Hematopoietic multipotent progenitor cell treated with erythropoietin and hydrocortisone succinate and interleukin-3 and kit ligand, for 15 days (in vitro differentiated cells): ENCODE data around the gene PEG3.

Experiments
- DNase-seq: peaks from one replicate; pipeline ENCODE4 v3.0.0-alpha.2; 2015; ENCODE audit warnings: low spot score

PEG3 gene

DNA sequence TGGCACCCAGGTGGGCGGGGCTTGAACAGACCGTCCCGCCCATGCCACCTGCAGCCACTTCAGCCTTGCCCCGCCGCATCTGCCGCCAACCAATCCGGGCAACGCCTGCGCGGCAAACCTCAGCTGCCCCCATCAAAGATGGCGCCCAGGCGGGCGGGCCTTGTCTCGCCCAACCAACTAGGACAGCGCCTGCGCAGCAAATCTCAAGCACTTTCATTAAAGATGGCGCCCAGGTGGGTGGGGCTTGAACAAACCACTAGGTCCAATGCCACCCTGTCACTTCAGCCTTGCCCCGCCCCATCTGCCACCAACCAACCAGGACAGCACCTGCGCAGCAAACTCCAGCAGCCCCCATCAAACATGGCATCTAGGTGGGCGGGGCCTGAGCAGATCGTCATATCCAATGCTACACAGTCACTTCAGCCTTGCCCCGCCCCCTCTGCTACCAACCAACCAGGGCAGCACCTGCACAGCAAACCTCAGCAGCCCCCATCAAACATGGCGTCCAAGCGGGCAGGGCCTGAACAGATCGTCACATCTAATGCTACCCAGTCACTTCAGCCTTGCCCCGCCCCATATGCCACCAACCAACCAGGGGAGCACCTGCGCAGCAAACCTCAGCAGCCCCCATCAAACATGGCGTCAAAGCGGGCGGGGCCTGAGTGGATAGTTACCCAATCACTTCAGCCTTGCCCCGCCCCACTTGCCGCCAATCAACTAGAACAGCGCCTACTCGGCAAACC lies 1.4 kb downstream of the PEG3 start:
- DNase-seq: no peak

GRCh38 chr19:56838024-56838908 lies 2.3 kb downstream of the PEG3 start:
- DNase-seq: no peak

GRCh38 chr19:56837492-56838023 lies 3.0 kb downstream of the PEG3 start:
- DNase-seq: no peak

DNA sequence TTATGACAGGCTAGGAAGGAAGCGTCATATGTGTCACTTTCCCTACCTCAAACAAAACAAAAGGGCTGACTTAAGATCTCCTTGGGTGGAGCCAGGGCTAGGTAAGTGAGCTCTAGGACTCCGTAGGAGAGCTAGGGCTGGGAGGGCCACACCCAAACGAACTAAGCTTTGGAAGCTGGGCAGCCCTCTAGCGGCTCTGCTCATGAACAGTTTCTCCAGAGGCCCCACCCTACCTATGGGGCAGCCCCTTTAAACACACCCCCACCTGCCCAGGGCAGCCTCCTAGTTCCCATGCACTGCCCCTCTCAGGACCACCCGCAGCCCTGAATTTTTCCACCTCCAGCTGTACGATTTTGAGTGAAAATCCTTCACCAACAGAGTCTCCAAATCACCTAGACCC lies 3.5 kb downstream of the PEG3 start:
- no peak for DNase-seq

DNA sequence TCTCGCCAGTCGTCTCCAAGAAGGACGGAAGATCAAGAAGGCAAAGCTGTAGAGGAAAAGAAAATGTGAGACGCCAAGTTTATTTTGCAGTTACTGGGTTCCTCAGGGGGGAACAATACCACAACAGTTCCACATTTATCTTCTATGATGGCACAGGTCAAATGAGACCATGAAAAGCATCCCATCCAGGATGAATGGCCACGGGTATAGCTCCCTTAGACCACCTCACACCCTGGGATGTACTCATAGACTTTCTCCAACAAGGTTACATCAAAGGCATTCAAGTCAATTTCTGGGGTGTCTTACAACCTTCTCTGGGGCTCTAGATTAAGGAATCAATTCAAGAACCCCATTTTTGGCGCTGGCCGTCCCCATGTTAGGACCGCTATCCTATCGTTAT lies 4.5 kb downstream of the PEG3 start:
- DNase-seq: no peak

DNA sequence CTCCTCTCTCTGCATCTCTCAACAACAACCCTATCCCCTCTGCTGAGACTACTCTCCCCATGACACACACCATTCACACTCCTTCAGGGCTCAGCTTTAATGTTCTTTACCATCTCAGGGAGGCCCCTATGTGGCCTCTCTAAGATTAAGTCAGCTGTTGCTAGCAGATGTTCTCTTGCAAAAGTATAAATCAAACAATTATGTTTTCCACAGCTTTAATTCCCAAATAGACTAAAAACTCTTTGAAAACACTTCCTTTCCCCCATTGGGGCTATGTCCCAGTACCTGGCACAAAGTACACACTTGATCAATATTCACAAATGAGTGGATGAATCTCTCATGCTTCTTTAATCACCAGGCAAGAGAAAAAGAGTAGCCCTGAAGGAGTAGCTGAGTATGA lies 5.1 kb downstream of the PEG3 start:
- DNase-seq: no peak

DNA sequence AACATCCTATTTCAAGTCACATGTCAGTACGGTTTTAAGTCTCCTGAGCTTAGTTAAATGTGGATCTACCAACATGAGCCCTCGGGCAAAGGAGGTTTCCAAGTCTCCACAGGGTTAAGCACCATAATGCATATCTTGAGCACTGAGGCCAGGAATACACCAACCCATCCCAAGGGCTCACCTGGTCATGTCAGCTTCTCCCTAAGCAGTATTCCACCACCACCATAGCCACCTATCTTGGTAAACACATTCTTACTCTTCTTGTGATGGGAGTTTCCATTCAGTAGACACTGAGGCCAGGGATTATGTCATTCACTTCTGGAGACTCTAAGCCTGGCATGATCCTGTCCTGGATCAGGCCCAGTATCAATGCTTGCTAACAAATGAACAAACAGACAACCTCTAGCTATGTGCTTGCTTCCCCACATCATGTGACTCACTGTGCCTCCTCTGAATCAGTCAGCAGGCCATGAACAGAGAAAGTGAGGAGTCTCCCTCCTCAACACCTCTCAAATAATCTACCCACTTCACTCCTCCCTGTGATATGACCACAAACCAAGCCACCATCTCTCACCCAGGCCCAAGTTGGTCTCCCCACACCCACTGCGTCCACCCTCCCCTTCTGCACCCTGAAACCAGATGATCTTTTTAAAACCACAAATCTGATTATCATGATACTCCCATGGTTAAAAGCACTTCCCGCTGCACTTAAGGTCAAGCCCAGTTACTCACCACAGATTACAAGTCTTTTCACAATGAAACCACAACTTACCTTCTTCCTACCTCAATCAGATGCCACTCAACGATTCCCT lies 5.8 kb downstream of the PEG3 start:
- DNase-seq: no peak

GRCh38 chr19:56832352-56832928 lies 8.1 kb downstream of the PEG3 start:
- DNase-seq: no peak

DNA sequence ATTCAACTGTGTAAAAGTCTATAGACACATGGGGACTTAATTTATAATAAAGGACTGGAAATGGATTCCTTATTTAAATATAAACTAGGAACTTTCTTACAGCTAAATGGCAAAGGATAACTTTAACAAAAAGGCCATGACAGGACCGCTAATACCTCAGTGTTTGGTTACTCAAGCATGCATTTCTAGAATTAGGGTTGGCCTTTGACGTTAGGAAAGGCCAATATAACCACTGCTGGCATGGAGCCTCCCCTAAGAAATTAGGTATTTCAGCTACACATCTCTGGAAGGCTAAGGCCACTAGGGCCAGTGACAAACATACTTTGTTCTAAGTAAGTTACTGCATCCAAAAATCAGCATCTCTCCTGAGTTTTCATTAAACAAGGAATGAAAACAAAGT lies 9.3 kb downstream of the PEG3 start:
- DNase-seq: no peak

DNA sequence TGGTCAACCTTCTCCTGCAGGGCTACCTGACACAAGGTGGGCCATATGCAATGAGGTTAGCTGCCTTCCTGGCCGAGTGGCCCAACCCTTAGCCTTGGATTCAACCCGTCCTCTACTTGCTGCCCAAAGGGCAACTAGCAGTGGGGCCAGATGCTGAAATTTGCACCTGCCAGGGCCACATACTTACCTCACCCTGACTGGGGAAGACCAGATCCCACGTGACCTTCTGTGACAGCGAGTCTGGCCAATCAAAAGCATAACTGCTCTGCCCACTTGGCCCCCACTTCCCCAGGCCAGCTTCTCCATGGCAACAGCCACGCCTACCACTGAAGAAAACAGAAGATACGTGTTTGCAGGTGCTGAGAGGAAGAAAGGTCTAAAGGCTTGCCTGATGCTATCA lies 10.9 kb downstream of the PEG3 start:
- DNase-seq: no peak

- no peak for DNase-seq
These were observed 12.8 kb downstream of the PEG3 start for GRCh38 chr19:56827708-56828107.

DNA sequence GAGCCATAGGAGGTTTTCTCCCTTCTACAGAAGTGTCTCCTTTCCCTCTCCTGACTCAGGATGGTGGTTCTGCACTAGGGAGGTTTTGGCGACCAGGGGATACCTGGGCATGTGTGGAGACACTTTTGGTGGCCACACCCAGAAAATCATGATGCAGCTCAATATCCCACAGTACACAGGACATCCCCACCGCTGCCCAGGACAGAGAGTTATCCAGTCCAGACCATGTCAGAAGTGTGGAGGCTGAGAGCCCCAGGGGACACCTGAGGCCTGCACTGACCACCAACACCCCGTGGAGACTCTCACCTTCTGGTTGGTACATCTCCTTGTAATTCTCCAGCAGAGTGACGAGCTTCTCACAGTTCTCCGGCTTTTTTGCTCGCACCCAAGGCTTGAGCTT lies 16.6 kb downstream of the PEG3 start:
- no peak for DNase-seq

GRCh38 chr19:56823417-56823816 lies 17.1 kb downstream of the PEG3 start:
- DNase-seq: no peak

- DNase-seq: no peak
These were observed 17.8 kb downstream of the PEG3 start for GRCh38 chr19:56822755-56823154.

- DNase-seq: no peak
These were observed 18.9 kb downstream of the PEG3 start for GRCh38 chr19:56821675-56822074.

DNA sequence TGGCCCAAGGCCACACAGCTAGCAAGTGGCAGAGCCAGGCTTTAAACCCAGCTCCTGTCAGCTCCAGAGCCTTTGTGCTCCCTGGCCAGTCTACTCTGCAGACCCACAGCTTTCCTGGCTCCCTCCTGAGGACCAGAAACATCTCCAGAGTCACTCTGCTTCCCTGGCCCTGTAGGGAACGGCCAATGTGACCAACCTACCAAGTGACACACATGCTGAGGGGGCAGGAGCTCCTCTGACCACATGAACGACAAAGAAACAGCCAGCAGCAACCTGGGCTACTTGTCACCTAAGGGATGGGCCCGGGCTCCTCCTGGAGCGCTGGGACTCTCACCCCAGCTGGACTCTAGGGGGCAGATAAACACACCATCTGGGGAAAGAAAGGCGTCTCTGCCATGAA lies 19.3 kb downstream of the PEG3 start:
- DNase-seq: no peak

DNA sequence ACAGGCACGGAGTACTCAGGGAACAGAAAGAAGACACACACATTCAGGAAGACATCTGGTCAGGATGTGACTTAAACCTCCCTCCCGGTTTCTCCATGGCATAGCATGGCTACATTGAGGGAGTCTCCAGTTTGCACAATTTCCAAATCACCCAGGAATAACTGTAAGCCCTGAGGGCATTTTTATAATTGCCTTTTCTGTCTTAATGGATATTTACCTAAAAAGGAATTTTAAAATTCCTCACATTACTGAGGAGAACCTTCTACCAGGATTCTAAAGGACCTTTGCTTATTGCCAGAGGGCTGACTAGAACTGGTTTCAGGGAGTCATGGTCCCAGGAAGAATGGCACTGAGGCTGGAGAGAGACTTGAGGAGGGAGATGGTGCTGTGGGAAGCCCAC lies 21.4 kb downstream of the PEG3 start:
- DNase-seq: no peak

GRCh38 chr19:56814656-56815055 lies 25.9 kb downstream of the PEG3 start:
- DNase-seq: no peak

DNA sequence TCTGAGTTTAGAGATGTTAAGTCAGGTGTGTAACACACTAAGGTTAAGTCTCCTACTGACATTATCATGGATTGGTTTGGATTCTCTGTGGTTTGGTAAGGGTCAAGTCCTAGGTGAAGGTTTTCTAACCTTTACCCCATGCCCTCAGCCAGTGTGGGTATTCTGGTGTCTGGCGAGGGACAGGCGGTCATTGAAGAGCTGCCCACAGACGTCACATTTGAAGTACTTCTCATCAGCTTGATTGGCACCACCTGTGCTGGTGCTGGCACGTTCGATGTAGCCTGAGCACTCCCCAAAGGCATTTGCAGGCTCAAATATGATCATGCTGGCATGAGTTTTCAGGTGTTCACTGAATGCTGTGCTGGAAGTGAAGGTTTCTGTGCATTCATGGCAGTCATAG lies 27.0 kb downstream of the PEG3 start:
- DNase-seq: no peak

DNA sequence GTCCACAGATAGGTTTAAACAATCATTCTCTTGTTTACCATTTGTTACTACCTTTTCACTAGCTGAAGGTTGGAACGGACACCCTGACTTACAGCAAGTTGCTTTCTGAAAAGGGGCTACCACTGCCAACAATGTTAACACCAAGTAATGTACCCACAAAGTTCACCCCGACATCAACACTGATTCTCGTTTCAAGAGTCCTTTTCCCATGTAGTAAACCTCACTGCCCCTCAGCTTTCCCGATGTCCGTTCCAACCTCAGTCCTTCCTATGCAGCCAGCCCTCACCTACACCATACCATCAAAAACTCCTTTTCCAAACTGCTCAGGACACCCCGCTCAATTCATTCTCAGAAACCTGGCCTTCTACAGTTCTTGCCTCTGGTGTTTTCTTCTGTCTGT lies 29.0 kb downstream of the PEG3 start:
- no peak for DNase-seq

DNA sequence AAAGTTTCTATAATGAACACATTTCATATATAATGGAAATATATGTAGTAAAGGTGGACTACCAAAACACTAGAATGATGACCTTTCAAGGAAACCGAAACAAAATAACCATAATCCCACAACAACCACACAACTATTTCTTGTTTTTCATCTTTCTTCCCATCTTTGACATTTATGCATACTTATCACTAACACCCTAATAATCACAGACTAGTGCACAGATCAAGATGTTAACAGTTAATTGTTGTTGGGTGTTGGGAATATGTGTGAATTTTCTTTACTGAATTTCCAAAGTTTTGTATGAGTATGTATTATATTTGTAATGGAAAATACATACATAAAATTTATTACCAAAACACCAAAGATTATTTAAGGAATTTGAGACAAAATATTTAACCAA lies 30.3 kb downstream of the PEG3 start:
- DNase-seq: no peak
